HG02981 (cell line): ENCODE measurements around the gene FOXO6.

Source experiments
- ATAC-seq: cut with Tn5 transposase; IDR thresholded peaks from one replicate; pipeline ENCODE4 v1.9.1; 2021; ENCODE audit warnings: mild to moderate bottlenecking, moderate library complexity; ENCODE audit not compliant: unreplicated experiment

Gene FOXO6

GRCh38 chr1:41350055-41350378 lies 11.2 kb upstream of the FOXO6 start:
- no peak for ATAC-seq

- ATAC-seq = no peak
Measured at GRCh38 chr1:41351262-41352151, 9.7 kb upstream of the FOXO6 start.

DNA sequence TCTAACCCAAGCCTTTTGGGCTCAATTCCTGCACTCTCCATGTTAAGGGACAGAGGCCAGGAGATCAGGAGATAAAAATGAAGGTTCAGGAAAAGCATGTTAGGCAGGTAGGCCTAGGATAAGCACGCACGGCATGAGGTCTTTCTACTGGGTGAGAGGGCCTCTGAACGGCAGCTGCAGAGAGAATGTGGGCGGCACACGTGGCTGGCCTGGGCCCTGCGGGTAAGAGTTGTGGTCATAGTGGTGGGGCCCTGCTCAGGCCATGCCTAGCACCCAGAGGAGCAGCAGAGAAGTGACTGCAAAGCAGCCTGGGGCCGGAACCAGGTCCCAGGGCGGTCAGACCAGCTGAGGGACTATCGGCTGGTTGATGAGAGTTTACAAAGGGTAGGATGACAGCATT lies 7.5 kb upstream of the FOXO6 start:
- ATAC-seq = no peak

GRCh38 chr1:41354956-41355355 lies 6.3 kb upstream of the FOXO6 start:
- no peak for ATAC-seq

DNA sequence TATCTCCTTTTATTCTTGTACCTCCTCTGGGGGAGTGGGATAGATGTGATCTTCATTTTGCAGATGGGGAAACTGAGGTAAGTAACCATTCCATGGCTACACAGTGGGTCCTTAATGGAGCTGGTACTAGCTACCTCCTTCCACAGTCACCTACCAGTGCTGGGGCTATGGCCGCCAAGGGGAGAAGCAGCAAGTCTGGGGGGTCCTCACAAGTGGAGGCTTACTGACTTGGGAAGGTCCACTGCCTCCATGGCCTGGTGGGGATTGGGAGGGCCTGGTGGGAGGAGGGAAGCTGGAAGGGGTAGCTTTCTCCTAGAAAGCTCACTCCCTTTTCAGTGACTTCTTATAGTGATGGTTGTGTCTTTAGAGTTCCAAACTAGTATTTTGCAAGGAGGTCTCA lies 5.9 kb upstream of the FOXO6 start:
- ATAC-seq = no peak

- no peak for ATAC-seq
Measured at GRCh38 chr1:41355761-41356160, 5.5 kb upstream of the FOXO6 start.

DNA sequence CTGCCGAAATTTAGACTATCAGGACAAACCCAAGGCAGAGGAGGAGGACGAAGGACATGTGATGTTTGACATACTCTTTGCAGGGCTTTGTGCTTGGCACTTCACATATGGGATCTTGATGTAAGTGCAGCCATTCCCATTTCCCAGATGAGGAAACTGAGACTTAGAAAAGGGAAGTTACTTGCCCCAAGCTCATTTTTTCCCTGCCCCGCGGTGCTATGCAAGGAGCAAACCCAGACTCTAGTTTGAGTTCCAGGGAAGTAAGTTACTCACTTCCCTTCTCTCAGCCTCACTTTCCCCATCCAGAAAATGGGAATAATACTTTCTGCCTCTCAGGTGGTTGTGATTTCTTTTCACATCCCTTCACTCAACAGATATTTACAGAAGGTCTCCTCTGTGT lies 4.5 kb upstream of the FOXO6 start:
- ATAC-seq = no peak

GRCh38 chr1:41357451-41358101 lies 3.7 kb upstream of the FOXO6 start:
- ATAC-seq = no peak

DNA sequence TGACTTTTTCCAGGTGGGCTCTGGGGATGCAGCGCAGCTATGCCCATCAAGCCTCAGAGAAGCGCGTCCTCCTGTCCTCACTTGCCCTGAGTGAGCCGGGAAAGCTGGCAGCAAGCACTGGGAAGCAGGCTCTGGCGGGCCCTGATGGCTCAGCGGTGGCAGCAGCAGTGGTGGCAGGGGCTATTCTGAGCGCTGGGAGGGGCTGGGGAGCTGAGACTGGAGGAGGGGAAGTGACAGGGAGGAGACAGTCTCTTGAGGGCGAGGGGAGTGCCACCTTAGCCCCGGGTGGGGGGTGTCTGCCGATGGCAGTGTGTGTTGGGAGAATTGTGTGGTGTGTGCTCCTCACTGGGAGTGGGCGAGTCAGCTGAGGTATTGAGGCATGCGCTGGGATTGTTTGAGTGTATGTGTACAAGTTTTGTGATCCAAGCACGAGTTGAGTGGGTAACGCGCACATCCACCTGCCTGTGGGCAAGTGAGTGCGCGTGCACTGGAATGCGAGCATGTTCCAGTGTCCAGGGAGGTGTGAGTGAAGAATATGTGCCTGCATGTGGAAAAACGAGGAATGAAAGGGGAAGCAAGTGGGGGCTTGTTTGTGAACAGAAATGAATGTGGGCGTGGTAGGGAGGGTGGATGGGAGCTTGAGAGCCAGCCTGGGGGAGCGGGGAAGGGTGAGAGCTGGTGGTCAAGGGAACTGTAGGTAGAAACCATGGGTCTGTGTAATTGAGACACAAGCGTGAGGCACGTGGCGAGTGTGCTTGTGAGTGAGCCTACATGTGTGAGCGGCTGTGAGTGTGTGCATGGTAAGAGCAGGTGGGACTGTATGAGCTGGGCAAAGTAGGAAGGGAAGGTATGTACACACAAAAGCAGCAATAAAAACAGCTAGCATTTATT lies 2.9 kb upstream of the FOXO6 start:
- ATAC-seq = no peak

- ATAC-seq = no peak
Measured at GRCh38 chr1:41359211-41360073, 1.8 kb upstream of the FOXO6 start.

DNA sequence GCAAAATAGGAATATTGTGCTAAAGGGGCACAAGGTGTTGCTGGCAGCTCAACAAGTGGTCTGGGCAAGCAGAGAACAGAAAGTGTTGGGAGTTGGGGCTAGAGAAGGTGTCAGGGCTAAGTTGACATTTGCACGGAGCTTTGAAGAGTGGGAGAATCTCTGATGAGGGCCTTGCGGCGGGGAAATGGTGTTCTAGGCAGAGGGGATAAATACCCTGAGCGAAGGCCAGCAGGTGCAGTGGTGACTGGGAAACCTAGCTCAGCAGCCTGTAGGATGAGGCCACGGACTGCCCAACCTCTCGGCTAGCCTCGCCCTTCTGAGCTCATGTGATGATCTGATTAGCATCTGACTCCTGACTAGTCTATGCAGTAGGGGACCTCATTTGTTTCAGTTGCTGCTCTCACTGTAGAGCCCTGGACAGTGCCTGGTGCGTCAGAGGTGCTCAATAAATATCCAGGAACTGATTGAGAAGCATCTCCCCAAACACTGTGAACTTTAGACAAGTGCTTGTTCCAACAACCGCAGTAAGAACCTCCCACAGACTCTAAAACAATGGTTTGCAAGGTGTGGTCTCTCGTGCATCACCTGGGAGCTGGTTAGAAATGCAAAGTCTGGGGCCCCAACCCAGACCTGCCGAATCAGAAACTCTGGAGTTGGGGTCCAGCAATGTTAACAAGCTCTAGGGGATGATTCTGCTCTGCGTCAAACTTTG lies 1.0 kb upstream of the FOXO6 start:
- ATAC-seq = no peak

- ATAC-seq = peak; percentile 4
Measured at GRCh38 chr1:41361495-41362356, 492 bp downstream of the FOXO6 start.

DNA sequence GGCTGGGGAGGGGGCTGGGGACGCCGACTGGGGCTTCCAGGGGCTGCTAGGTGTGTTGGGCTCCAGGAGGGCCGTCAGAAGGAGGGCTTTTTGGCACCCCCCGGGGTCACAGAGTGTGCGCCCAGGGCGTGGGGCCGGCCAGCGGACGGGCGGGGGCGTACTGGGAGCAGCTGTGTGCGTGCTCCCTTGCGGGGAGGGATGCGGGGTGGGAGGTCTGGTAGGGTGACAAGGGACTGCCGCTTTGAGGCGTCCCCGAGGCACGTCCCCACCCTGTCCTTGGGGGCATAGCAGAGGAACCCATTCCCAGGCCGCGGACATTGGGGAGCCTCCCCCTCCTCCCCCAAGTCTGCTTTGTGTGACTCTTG lies 1.1 kb downstream of the FOXO6 start:
- no peak for ATAC-seq

DNA sequence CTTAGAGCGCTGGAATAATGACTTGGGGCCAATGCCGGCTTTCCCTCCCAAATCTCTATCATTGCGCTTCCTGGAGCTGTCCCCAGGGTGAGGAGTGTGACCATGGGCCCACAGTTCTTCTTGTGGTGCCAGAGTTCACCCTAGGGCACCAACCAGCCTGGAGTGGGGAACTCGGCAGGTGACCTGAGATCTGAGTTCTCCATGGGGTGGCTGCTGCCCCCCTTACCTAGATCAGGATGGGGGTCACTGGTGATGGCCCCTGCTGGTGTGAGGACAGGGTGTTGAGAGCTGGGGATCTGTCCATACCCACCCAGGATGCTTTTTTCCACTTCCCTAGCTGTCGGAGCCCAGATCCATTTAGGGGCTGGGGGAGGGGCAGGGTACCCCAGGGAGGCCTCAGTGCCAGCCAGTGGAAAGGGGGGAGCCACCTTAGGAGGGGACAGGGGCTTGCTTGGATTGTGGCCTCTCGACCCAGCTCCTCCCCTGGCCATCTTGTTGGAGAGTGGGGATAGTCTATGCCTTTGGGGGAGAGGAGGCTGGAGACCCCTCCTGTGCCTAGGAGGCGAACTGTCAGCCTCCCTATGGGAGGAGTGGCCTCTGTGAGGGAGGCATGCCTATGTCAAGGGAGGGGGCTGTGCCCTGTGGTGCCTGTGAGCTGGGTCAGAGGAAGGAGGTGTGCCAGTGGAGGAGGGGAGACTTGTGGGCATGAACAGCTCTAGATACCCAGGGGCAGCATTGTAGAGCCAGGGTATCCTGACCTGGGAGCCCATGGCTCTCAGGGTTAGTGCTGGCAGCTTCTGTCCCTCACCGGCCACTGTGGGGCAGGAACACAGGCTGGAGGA lies 1.7 kb downstream of the FOXO6 start:
- no peak for ATAC-seq

DNA sequence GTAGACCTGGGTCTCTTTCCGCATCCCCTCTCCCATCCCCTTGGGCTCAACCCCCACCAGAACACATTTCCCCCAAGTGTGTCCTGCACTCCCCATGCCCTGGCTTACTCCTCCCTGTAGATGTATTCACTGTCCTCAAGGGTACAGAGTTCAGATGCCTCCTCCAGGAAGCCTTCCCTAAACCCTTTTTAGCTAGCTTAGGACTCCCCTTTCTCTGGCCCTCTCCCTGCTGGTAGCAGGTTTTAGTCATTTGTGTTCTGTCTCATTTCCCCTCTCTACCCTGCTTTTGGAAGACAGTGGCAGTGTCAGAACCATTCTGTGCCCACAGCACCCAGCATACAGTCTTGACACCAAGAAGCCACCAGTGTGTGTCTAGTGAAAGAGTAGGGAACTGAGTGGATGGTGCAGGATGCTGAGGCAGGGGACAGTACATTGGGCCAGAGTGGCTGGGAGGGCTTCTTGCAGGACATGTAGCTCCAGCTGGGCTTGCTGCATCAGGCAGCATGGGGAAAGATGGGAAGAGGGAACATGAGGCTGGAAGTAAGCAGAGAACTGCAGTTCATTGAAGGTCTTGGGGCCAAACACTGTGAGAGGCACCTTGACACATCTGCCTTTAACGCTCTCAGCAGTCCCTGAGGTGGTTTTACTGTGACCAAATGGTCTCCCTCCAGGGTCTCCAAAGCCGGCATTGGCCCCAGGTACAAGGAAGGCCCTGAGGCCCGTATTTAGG lies 2.5 kb downstream of the FOXO6 start:
- ATAC-seq = no peak

DNA sequence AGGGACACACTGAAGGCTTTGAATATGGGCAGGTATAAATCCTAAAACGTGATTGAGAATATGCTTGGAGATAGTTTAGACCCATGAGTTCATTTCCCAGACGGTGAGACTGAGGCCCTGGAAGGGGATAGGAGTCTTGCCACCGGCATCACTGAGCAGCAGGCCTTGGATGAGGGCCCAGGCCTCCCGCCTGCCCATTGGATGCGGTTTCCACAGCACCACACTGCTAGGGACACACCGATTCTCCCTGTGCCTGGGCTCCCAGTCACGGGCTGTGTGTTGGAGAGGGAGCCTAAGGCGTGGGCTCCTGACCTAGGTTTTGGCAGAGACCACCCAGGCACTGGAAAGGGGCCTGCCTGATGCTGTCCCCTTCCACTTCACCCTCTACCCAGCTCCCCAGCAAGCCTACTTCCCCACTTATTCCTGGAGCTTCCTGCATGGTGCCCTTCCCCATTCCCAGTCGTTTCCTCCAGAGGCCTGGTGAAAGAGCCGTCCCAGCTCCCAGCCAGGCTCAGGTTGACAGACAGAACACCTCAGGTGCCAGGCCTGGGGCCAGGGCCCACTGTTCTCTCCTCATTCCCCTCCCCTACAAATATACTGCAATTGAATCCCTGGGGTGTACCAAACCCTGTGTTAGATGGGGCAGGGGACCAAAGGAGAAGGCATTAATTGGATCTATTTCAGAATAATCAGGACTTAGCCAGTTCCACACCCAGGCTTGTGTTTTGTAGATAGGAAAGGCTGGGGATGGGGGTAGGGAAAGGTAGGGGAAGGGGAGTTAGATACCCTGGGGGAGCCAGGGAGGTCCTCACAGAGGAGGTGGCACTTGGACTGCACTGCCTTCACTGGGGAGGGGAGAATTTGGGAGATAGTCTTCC lies 3.4 kb downstream of the FOXO6 start:
- ATAC-seq = no peak

DNA sequence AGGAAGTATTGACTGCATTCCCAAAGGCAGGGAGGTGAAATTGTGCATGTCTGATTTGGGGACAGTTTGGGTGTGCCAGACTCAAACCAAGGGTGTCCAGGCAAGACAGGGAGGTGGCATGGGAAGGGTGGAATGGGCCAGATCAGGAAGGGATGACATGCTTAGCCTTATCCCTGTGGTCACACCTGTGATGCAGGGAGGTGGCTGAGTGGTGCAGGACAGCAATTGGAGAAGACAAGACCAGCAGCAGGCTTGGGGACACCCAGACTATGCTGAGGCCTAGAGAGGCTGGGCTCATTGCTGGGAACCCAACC lies 4.0 kb downstream of the FOXO6 start:
- ATAC-seq = no peak
